ENCODE measurements around the gene FZD4. TPM values are rescaled to one million over a fixed set of nuclear protein-coding genes. Genes with fewer than 3 reads are reported as not detected.
"Not testable (repeated sequence)": the region's sequence is repeated elsewhere in the genome, so short reads cannot be mapped to it uniquely, and the experiment has no call there.

The FZD4 gene
- total RNA-seq, 1 donor from 2014 or later = 57.4 TPM

GRCh38 chr11:86918496-86918895 is 36.7 kb downstream of the FZD4 start:
- intact Hi-C loops (cut with DNase I) = no loop called here
- H3K9me3 ChIP-seq = no peaks in the 10 kb centered on the region
- ATAC-seq = no peak

DNA sequence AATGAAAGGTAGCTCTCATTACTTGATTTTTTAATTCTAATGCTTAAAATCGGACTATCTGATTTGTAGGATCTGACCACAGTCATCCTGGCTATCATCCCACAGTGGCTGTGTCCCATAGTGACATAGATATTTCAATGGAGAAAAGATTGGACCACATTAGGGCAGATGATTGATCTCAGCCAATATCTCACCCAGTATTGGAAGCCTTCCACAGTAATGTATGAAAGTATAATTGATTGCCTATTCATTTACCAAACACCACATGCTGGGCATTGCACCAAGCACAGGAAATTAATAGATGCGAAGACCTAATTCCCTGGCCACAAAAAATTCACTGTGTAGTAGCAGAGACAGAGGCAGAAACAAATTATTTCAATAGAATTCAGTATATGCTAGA is 37.6 kb downstream of the FZD4 start:
- no peak for TF ChIP-seq CTCF (IDR thresholded peaks at IDR 0.05)
- Histone ChIP-seq H3K27ac (no peak overlapping the region), H3K36me3 (no peaks in the 10 kb centered on the region), H3K4me3 (no peak overlapping the region), H3K4me1 (peaks cover 8% of the 10 kb centered on the region), H3K9me3 (no peaks in the 10 kb centered on the region), H3K27me3 (no peaks in the 10 kb centered on the region)
- intact Hi-C loops (cut with DNase I) = no loop called here
- ATAC-seq (no peak), DNase-seq (no peak)

More at GRCh38 chr11:86918496-86918895, 36.7 kb downstream of the FZD4 start:
- Histone ChIP-seq H3K27me3 (no peaks in the 10 kb centered on the region), H3K4me1 (peaks cover 8% of the 10 kb centered on the region), H3K36me3 (no peaks in the 10 kb centered on the region), H3K27ac (no peak overlapping the region), H3K4me3 (no peak overlapping the region)
- DNase-seq = no peak
- no peak for TF ChIP-seq CTCF (IDR thresholded peaks at IDR 0.05)

DNA sequence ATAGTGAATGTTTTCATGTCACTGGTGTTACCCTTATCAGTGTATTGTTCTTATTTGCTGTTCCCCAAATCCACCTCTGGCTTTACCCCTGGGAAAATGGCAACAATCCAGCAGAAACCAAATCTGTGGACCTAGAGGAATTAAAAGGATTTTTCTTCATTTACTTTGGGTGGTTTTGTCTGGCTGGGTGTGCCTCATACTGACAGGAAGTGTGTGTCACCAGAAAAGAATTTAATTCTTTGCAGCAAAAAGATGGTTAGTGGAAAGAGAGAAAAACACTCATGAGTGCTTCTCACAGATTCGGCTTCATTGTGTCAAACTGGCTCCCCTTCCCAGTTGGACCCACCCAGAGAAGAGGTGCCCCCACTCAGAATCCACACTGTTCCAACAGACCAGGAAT is 38.9 kb downstream of the FZD4 start:
- TF ChIP-seq CTCF (IDR thresholded peaks at IDR 0.05) = no peak
- no peak for DNase-seq
- no peak for ATAC-seq
- Histone ChIP-seq H3K4me3 (no peak overlapping the region), H3K27me3 (no peaks in the 10 kb centered on the region), H3K4me1 (peaks cover 8% of the 10 kb centered on the region), H3K9me3 (peaks cover 3% of the 10 kb centered on the region), H3K27ac (peak overlapping the region; percentile 6), H3K36me3 (no peaks in the 10 kb centered on the region)
- intact Hi-C loops (cut with DNase I) = no loop called here

DNA sequence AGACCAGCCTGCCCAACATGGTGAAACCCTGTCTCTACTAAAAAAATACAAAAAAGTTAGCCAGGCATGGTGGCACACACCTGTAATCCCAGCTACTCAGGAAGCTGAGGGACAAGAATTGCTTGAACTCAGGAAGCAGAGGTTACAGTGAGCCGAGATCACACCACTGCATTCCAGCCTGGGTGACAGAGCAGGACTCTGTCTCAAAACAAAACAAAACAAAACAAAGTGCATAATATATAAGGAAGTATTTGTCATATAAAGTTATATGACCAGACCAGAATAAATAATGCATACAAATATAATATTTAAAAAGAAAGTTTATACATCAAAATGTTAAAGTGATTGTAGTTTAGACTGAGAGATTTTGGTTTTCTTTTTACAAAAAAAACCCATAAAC is 39.3 kb downstream of the FZD4 start:
- intact Hi-C loops (cut with DNase I); H3K9me3 ChIP-seq; H3K36me3 ChIP-seq; H3K4me3 ChIP-seq; H3K27me3 ChIP-seq; ATAC-seq; H3K4me1 ChIP-seq; DNase-seq: not testable (repeated sequence)
- H3K27ac ChIP-seq = peak overlapping the region; percentile 6

DNA sequence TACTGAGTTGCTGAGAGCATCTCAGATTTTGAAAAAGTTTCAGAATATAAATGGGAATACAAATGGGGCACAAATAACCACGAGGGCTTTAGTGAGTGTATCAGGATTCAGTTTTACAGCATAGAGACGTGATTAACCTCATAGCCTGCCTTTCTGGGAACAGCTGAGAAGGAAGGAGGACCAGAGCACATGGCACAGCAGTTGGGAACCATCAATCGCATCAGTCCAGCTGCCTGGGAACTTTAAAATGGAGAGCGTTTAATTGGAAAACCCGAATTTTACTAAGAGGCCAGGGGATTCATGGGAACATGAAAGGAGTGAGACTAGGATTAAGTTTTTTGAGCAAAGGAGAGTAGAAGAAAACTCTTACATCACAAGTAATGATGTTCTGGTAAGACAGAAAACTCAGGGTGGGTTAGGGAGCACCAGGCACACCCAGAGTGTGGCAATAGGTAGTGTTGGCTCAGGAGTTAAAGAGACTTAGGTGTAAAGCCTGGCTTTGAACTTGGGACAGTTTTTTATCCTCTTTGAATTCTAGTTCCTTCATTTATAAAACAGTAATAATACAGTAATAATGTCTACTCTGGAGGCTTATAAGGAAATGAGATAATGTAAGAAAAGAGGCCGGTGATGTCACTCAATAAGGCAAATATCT is 40.2 kb downstream of the FZD4 start:
- Histone ChIP-seq H3K4me1 (peaks cover 8% of the 10 kb centered on the region), H3K27me3 (no peaks in the 10 kb centered on the region), H3K9me3 (peaks cover 3% of the 10 kb centered on the region), H3K27ac (no peak overlapping the region), H3K4me3 (no peak overlapping the region), H3K36me3 (no peaks in the 10 kb centered on the region)
- DNase-seq (no peak), ATAC-seq (no peak)
- intact Hi-C loops (cut with DNase I) = no loop called here
- TF ChIP-seq CTCF (IDR thresholded peaks at IDR 0.05) = no peak

- no peak overlapping the region for H3K4me3 ChIP-seq
- DNase-seq = no peak
- no peaks in the 10 kb centered on the region for H3K36me3 ChIP-seq
- peaks cover 8% of the 10 kb centered on the region for H3K4me1 ChIP-seq
- intact Hi-C loops (cut with DNase I) = no loop called here
- no peak for ATAC-seq
- H3K27ac ChIP-seq = no peak overlapping the region
- TF ChIP-seq CTCF (IDR thresholded peaks at IDR 0.05) = no peak
- H3K27me3 ChIP-seq = no peaks in the 10 kb centered on the region
- H3K9me3 ChIP-seq = peaks cover 3% of the 10 kb centered on the region
These were observed 43.0 kb downstream of the FZD4 start for GRCh38 chr11:86912238-86912637.
